ENCODE measurements around the gene NPRL2. TPM values are rescaled to one million over a fixed set of nuclear protein-coding genes. Genes with fewer than 3 reads are reported as not detected.

Gene NPRL2
- total and polyA plus RNA-seq, 2 donors (not counting 3 experiments of a cell fraction or from before 2014, with no cell fraction given), result 13.4 to 30.6 TPM

DNA sequence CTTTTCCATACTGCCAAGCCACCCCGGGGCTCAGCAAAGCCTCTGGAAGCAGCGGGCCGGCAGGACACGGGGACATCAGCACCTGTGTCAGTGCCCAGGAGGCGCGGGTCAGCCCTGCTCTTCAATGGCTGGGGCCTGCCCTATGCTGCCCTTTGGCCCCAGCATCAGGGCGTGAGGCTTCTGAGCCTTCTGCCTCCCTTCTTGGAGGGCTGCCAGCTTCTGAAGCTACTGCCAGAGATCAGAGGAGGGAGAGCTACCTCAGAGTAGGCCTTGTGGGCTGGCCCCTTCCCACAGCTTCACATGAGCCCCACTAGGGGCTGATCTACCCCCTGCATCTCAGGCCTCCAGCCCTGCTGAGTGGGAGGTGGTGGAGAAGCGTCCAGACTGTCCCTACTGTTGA, 21.8 kb upstream of the NPRL2 start:
- CTCF ChIA-PET, result interaction anchor here (1.3 kb wide), 1 partner anchor 170 kb away, joined by 3 read pairs; no protein-coding TSS in a partner anchor
- Histone ChIP-seq H3K27me3 (ENCODE audit: control insufficient read depth in 2 of 2, insufficient read depth in 2 of 2, low read length in 2 of 2) (peaks cover 0 to 2% of the 10 kb centered on the region in 2 experiments), H3K9me3 (replicated peaks; ENCODE audit: control insufficient read depth, insufficient read depth, low read length) (no peaks in the 10 kb centered on the region), H3K4me1 (ENCODE audit: control insufficient read depth, extremely low read depth, insufficient read depth, low read length) (no peaks in the 10 kb centered on the region), H3K9me1 (replicated peaks; ENCODE audit: control insufficient read depth, extremely low read depth, insufficient read depth, low read length) (no peaks in the 10 kb centered on the region), H3K9ac (replicated peaks; ENCODE audit: extremely low read depth, insufficient read depth, low read length) (no peak overlapping the region), H2AFZ (ENCODE audit: low read depth, low read length) (no peak overlapping the region), H3K4me3 (replicated peaks in 1 of 3; ENCODE audit: insufficient read depth in 1 of 3, low read depth in 1 of 3, low read length in 3 of 3) (no peak overlapping the region), H3K27ac (ENCODE audit: insufficient read depth, low read depth, low read length) (no peak overlapping the region), H3K4me2 (ENCODE audit: insufficient read depth, low read length) (no peak overlapping the region), H4K20me1 (replicated peaks; ENCODE audit: control insufficient read depth, extremely low read depth, insufficient read depth, low read length) (no peaks in the 10 kb centered on the region), H3K79me2 (ENCODE audit: control insufficient read depth, insufficient read depth, low read length) (no peaks in the 10 kb centered on the region), H3K36me3 (ENCODE audit: control insufficient read depth in 2 of 2, extremely low read depth in 1 of 2, insufficient read depth in 2 of 2, low read length in 2 of 2) (no peaks in the 10 kb centered on the region)
- intact Hi-C loops (cut with micrococcal nuclease) (no loop called here), dilution Hi-C loops (cut with MboI; ENCODE audit: extremely low pct_ligation_motif_present, low sequenced_read_pairs) (no loop called here)
- FAIRE-seq, result no peak
- TF ChIP-seq, protein P1, sequence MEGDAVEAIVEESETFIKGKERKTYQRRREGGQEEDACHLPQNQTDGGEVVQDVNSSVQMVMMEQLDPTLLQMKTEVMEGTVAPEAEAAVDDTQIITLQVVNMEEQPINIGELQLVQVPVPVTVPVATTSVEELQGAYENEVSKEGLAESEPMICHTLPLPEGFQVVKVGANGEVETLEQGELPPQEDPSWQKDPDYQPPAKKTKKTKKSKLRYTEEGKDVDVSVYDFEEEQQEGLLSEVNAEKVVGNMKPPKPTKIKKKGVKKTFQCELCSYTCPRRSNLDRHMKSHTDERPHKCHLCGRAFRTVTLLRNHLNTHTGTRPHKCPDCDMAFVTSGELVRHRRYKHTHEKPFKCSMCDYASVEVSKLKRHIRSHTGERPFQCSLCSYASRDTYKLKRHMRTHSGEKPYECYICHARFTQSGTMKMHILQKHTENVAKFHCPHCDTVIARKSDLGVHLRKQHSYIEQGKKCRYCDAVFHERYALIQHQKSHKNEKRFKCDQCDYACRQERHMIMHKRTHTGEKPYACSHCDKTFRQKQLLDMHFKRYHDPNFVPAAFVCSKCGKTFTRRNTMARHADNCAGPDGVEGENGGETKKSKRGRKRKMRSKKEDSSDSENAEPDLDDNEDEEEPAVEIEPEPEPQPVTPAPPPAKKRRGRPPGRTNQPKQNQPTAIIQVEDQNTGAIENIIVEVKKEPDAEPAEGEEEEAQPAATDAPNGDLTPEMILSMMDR (IDR thresholded peaks at IDR 0.05; ENCODE audit: extremely low read depth in 1 of 2, insufficient read depth in 1 of 2, low read depth in 1 of 2, low read length in 2 of 2), result no peak
- TF ChIP-seq POLR2AphosphoS5 (IDR thresholded peaks at IDR 0.05; ENCODE audit: insufficient read depth, low read depth, low read length) (no peak), EZH2 (IDR thresholded peaks at IDR 0.05; ENCODE audit: borderline replicate concordance, low read depth, low read length, severe bottlenecking) (no peak), MAX (IDR thresholded peaks at IDR 0.05; ENCODE audit: insufficient read depth, insufficient read length) (no peak)
- BruUV-seq (replicated peaks), result no TSS peak
- no peak for DNase-seq (ENCODE audit: low read depth, low spot score)
- POLR2A ChIA-PET, result no interaction called here

DNA sequence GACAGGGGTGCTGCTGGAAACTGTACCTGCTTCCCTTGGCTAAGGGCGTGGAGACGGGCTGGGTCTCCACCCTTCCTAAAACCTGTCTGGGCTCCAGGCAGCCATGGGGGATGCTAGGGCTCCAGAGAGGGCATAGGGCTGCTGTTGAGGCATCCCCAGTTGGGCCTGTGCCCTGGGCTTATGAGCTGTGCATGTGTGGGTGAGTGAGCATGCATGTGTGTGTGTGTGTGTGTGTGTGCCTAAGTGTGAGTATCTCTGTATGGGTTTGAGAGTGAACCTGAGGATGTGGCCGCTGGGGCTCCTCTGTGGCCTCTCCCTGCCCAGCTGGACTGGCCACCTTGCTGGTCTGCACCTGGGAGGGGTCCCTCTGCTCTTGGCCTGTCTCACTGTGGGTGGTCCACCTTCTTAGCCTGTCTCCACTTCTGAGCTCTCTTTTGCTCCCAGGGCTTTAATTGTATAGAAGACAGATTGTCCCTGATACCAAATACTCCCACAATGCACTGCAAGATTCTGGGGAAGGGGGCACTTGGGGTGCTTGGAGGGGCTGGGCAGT, 20.6 kb upstream of the NPRL2 start:
- no TSS peak for BruUV-seq (replicated peaks)

More for the DNA sequence above, 20.6 kb upstream of the NPRL2 start:
- Histone ChIP-seq H3K79me2 (ENCODE audit: control insufficient read depth, insufficient read depth, low read length) (no peaks in the 10 kb centered on the region), H3K4me3 (replicated peaks in 1 of 3; ENCODE audit: insufficient read depth in 1 of 3, low read depth in 1 of 3, low read length in 3 of 3) (no peak overlapping the region), H3K36me3 (ENCODE audit: control insufficient read depth in 2 of 2, extremely low read depth in 1 of 2, insufficient read depth in 2 of 2, low read length in 2 of 2) (no peaks in the 10 kb centered on the region), H3K9me3 (replicated peaks; ENCODE audit: control insufficient read depth, insufficient read depth, low read length) (no peaks in the 10 kb centered on the region), H3K9me1 (replicated peaks; ENCODE audit: control insufficient read depth, extremely low read depth, insufficient read depth, low read length) (no peaks in the 10 kb centered on the region), H3K4me2 (ENCODE audit: insufficient read depth, low read length) (no peak overlapping the region), H3K9ac (replicated peaks; ENCODE audit: extremely low read depth, insufficient read depth, low read length) (no peak overlapping the region), H3K27me3 (ENCODE audit: control insufficient read depth in 2 of 2, insufficient read depth in 2 of 2, low read length in 2 of 2) (peaks cover 0 to 2% of the 10 kb centered on the region in 2 experiments), H3K4me1 (ENCODE audit: control insufficient read depth, extremely low read depth, insufficient read depth, low read length) (no peaks in the 10 kb centered on the region), H2AFZ (ENCODE audit: low read depth, low read length) (no peak overlapping the region), H3K27ac (ENCODE audit: insufficient read depth, low read depth, low read length) (no peak overlapping the region), H4K20me1 (replicated peaks; ENCODE audit: control insufficient read depth, extremely low read depth, insufficient read depth, low read length) (no peaks in the 10 kb centered on the region)
- CTCF ChIA-PET, result interaction anchor here (0.5 to 3.7 kb wide), 14 partner anchors 14 to 178 kb away, joined by 3 to 77 read pairs (median 4); no protein-coding TSS in a partner anchor
- no peak for DNase-seq (ENCODE audit: low read depth, low spot score)
- FAIRE-seq, result no peak
- intact Hi-C loops (cut with micrococcal nuclease), result no loop called here
- dilution Hi-C loops (cut with MboI; ENCODE audit: extremely low pct_ligation_motif_present, low sequenced_read_pairs), result no loop called here
- POLR2A ChIA-PET, result no interaction called here
- TF ChIP-seq, protein P1 (IDR thresholded peaks at IDR 0.05; ENCODE audit: extremely low read depth in 1 of 2, insufficient read depth in 1 of 2, low read depth in 1 of 2, low read length in 2 of 2), result no peak
- TF ChIP-seq FOS (IDR thresholded peaks at IDR 0.05; ENCODE audit: borderline replicate concordance, insufficient read depth, low read length) (no peak), MYC (IDR thresholded peaks at IDR 0.05; ENCODE audit: low read depth, low read length) (no peak), GATA2 (IDR thresholded peaks at IDR 0.05; ENCODE audit: insufficient read depth, insufficient read length, low read depth, low read length) (no peak)
